Measurements from ENCODE around the gene PYCR2.

PYCR2 gene

GRCh38 chr1:225917536-225917935, 6.5 kb downstream of the PYCR2 start:
- DNase-seq = no peak

GRCh38 chr1:225917101-225917500, 6.9 kb downstream of the PYCR2 start:
- DNase-seq = no peak

GRCh38 chr1:225915538-225915991, 8.5 kb downstream of the PYCR2 start:
- DNase-seq = no peak

GRCh38 chr1:225914947-225915346, 9.1 kb downstream of the PYCR2 start:
- DNase-seq = no peak

GRCh38 chr1:225914391-225914790, 9.7 kb downstream of the PYCR2 start:
- DNase-seq = no peak

GRCh38 chr1:225911191-225912130, 12.6 kb downstream of the PYCR2 start:
- no peak for DNase-seq

- DNase-seq = no peak
These were observed 14.6 kb downstream of the PYCR2 start for GRCh38 chr1:225909477-225909876.

GRCh38 chr1:225908773-225909172, 15.3 kb downstream of the PYCR2 start:
- DNase-seq = no peak

GRCh38 chr1:225908013-225908640, 15.9 kb downstream of the PYCR2 start:
- DNase-seq = no peak

- DNase-seq = no peak
These were observed 16.7 kb downstream of the PYCR2 start for GRCh38 chr1:225907341-225907740.

- DNase-seq = no peak
These were observed 17.6 kb downstream of the PYCR2 start for GRCh38 chr1:225906467-225906866.

GRCh38 chr1:225903623-225904022, 20.4 kb downstream of the PYCR2 start:
- DNase-seq = no peak

- DNase-seq = no peak
These were observed 24.8 kb downstream of the PYCR2 start for GRCh38 chr1:225899044-225899925.

- no peak for DNase-seq
These were observed 26.2 kb downstream of the PYCR2 start for GRCh38 chr1:225897595-225898514.

- no peak for DNase-seq
These were observed 27.0 kb downstream of the PYCR2 start for GRCh38 chr1:225896937-225897549.

GRCh38 chr1:225896494-225896893, 27.6 kb downstream of the PYCR2 start:
- no peak for DNase-seq

GRCh38 chr1:225892307-225892706, 31.7 kb downstream of the PYCR2 start:
- no peak for DNase-seq

GRCh38 chr1:225891229-225891972, 32.6 kb downstream of the PYCR2 start:
- no peak for DNase-seq

- no peak for DNase-seq
These were observed 33.5 kb downstream of the PYCR2 start for GRCh38 chr1:225890346-225891228.

GRCh38 chr1:225889743-225890142, 34.3 kb downstream of the PYCR2 start:
- no peak for DNase-seq

Measured in SIG-M5 (cell line).